Mesodermal cell (in vitro differentiated cells): ENCODE data around the gene PDX1.
A peak's percentile ranks its signal among the peaks of the same experiment; 100 is the strongest.

Experiments
- H3K27ac ChIP-seq: 2 replicates; pipeline ENCODE4 v1.7.0; 2013; ENCODE audit warnings: mild to moderate bottlenecking, low read depth, low read length, moderate library complexity; ENCODE audit not compliant: severe bottlenecking
- H3K36me3 ChIP-seq: 2 replicates; pipeline ENCODE4 v1.7.1; 2013; ENCODE audit warnings: mild to moderate bottlenecking, low read length, moderate library complexity; ENCODE audit not compliant: control insufficient read depth, insufficient read depth
- H3K4me1 ChIP-seq: one replicate; pipeline ENCODE4 v1.7.1; 2013; ENCODE audit warnings: mild to moderate bottlenecking, low read length; ENCODE audit not compliant: insufficient read depth, control insufficient read depth, poor library complexity, severe bottlenecking
- H3K4me3 ChIP-seq: 2 replicates; pipeline ENCODE4 v1.7.0; 2013; ENCODE audit warnings: low read length, control low read depth, mild to moderate bottlenecking; ENCODE audit not compliant: insufficient read depth, poor library complexity, severe bottlenecking; ENCODE audit errors: extremely low read depth
- H3K9me3 ChIP-seq: 2 replicates; pipeline ENCODE4 v1.7.1; 2013; ENCODE audit warnings: mild to moderate bottlenecking, low read length, moderate library complexity; ENCODE audit not compliant: control insufficient read depth
- WGBS, 2 experiments: methylation state at CpG; one replicate each; pipeline ENCODE4 v1.1.5; 2013; ENCODE audit warnings: missing lambda C conversion rate in 2 of 2; ENCODE audit not compliant: insufficient coverage in 2 of 2; 5-methylcytosine and 5-hydroxymethylcytosine counted together

PDX1 gene

DNA sequence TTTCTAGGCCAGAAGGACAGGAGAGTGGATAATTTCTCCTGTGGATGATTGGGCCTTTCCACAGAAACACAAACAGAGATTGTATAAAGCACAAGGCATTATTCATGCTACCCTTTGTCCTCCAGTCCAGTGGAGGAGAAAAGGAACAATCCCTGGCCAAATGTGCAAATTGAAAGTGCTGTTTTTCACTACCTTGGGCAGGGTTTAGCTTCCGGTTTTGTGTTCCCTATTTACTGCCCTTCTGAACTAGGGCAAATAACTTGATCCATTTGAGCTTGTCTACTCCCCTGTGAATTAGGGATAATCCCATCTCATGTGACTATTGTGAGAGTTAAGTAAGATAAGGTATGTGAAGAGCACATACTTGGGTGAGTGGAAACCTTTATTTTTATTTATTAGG is 13.3 kb downstream of the PDX1 start:
- Histone ChIP-seq H3K9me3 (no peaks in the 10 kb centered on the region), H3K4me1 (no peaks in the 10 kb centered on the region), H3K27ac (no peak overlapping the region), H3K36me3 (no peaks in the 10 kb centered on the region), H3K4me3 (no peak overlapping the region)
- WGBS, 2 experiments = 88% methylated on average over 1 of the region's 1 CpG; no CpG with 5 or more reads in 1 of the 2 experiments

DNA sequence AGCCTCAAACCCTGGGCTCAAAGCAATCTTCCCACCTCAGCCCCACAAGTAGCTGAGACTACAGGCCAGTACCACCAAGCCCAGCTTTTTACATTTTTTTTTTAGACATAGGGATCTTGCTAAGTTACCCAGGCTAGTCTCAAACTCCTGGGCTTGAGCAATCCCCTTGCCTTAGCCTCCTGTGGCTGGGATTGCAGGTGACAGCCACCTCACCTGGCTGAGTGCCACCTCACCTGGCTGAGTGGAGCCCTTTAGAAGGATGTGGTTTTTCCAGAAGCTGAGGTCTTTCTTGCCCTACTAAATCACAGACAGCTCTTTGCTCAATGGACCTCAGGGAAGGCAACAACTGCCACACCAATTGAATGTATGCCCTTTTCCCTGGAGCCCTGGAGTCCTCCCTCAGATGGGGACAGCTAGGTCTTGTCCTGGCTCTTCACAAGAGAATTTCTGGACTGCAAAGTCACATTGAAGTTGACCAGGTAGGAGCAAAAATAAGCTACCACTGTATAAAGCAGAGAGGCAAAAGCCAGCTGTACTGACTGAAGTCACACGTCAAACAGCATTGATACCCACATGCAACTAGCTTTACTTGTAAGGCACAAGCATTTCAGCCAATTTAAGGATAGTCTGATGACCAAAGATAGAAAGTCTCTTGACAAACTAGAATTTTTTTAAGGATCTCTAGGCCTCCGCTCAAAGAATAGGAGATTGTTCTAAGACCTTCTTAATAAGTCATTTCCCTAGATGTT is 14.0 kb downstream of the PDX1 start:
- H3K4me3 ChIP-seq = no peak overlapping the region
- no peak overlapping the region for H3K27ac ChIP-seq
- no peaks in the 10 kb centered on the region for H3K9me3 ChIP-seq
- no peaks in the 10 kb centered on the region for H3K36me3 ChIP-seq
- no CpG with 5 or more reads among the region's 2 CpGs for WGBS, 2 experiments
- no peaks in the 10 kb centered on the region for H3K4me1 ChIP-seq

- Histone ChIP-seq H3K27ac (no peak overlapping the region), H3K4me3 (no peak overlapping the region), H3K4me1 (no peaks in the 10 kb centered on the region), H3K36me3 (no peaks in the 10 kb centered on the region), H3K9me3 (peaks cover 5% of the 10 kb centered on the region)
- no CpG with 5 or more reads among the region's 1 CpG for WGBS, 2 experiments
These were observed 23.2 kb downstream of the PDX1 start for GRCh38 chr13:27942972-27943371.

GRCh38 chr13:27952876-27953675 is 33.3 kb downstream of the PDX1 start:
- Histone ChIP-seq H3K4me1 (peaks cover 5% of the 10 kb centered on the region), H3K27ac (no peak overlapping the region), H3K4me3 (peak overlapping the region; percentile 39), H3K36me3 (no peaks in the 10 kb centered on the region), H3K9me3 (no peaks in the 10 kb centered on the region)
- WGBS, 2 experiments = 16 to 23% methylated on average over 16 to 22 of the region's 30 CpGs

DNA sequence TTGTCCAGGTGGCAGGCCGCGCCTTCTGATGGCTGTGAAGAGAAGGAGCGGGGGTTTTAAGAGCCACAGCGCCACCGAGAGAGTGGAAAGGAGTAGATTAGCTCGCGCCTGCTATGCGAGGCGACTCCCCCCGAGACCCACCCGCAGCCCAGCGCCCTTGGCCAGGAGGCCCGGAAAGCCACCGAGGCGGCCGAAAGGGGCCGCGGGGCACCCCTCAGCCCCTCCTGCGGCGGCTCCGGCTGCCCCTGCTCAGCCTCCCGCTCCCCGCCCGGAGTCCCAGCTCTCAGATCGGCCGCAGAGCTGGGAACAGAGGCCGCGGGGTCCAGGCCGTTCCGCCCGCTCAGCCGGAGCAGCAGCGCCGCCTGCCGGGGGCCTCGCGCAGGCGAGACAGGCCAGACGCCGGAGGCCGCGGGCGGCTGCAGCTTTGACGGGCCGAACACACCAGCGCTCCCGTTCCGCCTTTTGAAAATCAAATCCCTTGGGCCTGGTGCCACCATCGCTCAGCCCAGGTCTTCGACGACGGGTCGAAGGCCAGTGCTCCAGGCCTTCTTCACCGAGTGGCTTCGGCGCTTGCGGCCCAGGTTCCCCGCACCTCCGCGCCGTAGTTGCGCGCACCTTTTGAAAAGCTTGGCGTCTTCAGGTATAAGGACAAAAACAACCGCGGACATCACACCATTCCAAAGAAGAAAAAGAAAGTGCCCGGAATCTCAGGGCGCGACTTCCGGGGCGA is 34.0 kb downstream of the PDX1 start:
- no peaks in the 10 kb centered on the region for H3K36me3 ChIP-seq
- WGBS, 2 experiments = 1 to 2% methylated on average over 57 to 69 of the region's 71 CpGs
- H3K4me3 ChIP-seq = peak overlapping the region; percentile 39
- H3K27ac ChIP-seq = no peak overlapping the region
- peaks cover 5% of the 10 kb centered on the region for H3K4me1 ChIP-seq
- no peaks in the 10 kb centered on the region for H3K9me3 ChIP-seq

DNA sequence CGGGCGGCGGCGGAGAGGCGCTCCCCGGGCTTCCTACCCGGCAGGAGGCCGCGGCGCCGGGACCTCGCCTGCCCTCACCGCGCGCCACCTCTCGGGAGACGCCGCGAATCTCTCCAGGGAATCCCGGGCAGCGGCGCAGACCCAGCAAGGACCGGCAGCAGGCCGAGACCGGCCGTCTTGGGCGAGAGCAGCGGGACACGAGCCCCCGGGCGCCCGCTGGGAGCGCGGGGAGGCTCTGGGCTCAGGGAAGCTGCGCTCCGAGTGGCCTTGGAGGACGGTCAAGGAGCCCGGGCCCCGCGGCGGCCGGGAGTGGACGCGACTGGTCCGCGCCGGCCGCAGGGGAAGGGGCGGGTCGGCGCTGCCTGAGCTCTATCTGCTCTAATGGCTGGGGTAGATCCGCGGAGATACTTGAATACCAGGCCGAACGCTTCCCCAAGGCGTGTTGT is 34.6 kb downstream of the PDX1 start:
- peak overlapping the region; percentile 39 for H3K4me3 ChIP-seq
- H3K9me3 ChIP-seq = no peaks in the 10 kb centered on the region
- H3K4me1 ChIP-seq = peaks cover 5% of the 10 kb centered on the region
- H3K36me3 ChIP-seq = no peaks in the 10 kb centered on the region
- no peak overlapping the region for H3K27ac ChIP-seq
- 0 to 1% methylated on average over 41 to 53 of the region's 56 CpGs for WGBS, 2 experiments

- Histone ChIP-seq H3K27ac (no peak overlapping the region), H3K9me3 (no peaks in the 10 kb centered on the region), H3K4me3 (no peak overlapping the region), H3K4me1 (peaks cover 5% of the 10 kb centered on the region), H3K36me3 (no peaks in the 10 kb centered on the region)
- 79% methylated on average over 2 of the region's 11 CpGs; no CpG with 5 or more reads in 1 of the 2 experiments for WGBS, 2 experiments
These were observed 35.3 kb downstream of the PDX1 start for GRCh38 chr13:27955014-27955591.

DNA sequence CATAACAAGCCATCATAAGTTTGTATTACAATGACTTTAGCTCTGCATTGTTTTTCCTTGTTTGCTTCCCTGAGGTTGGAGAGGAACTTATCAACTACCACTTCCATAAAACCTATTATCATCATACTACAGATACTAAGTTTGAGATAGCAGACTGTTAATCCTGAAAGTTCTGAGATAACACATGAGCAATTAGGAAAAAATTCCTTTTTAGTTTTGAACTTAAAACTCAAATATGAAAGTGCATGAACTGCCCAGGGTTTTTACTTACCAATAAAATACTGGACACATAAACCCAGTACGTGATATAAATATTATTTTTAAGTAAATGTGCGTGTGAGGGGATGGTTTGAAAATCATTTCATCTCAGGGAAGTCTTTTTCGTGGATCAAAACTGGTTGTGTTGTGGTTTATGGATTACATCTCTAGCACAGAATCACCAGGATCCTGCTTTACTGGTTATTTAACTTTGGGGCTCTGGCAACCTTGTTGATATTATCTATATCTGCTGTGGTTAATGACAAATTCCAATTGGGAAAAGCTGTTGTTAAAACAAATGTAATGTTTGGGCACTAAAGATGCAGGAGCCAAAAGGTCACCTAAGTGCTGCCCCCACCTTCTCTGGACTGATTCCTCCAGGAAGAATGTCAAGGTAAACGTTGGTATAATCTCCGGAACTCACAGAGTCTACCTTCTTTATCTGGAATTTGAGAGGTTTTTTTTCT is 36.9 kb downstream of the PDX1 start:
- Histone ChIP-seq H3K4me3 (no peak overlapping the region), H3K27ac (no peak overlapping the region), H3K9me3 (no peaks in the 10 kb centered on the region), H3K4me1 (peaks cover 12% of the 10 kb centered on the region), H3K36me3 (no peaks in the 10 kb centered on the region)
- 46% methylated on average over 2 of the region's 5 CpGs; no CpG with 5 or more reads in 1 of the 2 experiments for WGBS, 2 experiments

DNA sequence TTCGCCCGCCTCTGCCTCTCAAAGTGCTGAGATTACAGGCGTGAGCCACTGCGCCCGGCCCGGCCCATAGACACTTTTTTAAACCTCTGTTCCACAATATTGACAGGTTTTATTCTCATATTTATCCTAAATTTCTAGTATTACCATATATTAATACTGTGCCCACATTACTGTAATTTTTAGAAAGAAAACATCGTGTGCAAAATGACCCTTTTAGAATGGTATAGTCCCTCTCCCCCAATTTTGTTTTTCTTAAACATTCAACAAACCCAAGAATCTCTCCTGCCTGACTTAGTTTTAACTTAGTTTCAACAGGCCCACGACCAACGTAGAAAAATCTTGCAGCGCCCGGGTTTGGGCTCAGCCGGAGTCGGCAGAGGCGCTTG is 40.2 kb downstream of the PDX1 start:
- no peak overlapping the region for H3K27ac ChIP-seq

More for the DNA sequence above, 40.2 kb downstream of the PDX1 start:
- Histone ChIP-seq H3K4me1 (peaks cover 17% of the 10 kb centered on the region), H3K9me3 (no peaks in the 10 kb centered on the region), H3K4me3 (peak overlapping the region; percentile 24), H3K36me3 (no peaks in the 10 kb centered on the region)
- WGBS, 2 experiments = 10 to 23% methylated on average over 13 to 14 of the region's 14 CpGs
